WERI-Rb-1 (cell line): ENCODE data around the gene HIVEP3.

Experiments
- DNase-seq: peaks from one replicate; pipeline ENCODE4 v3.0.0-alpha.2; 2020
- H3K27ac ChIP-seq: fragments of 250-450 bp; sonication (Bioruptor Pico); 2 replicates; pipeline ENCODE4 v1.5.1; 2020; ENCODE audit warnings: mild to moderate bottlenecking, moderate library complexity
- H3K27me3 ChIP-seq: fragments of 250-450 bp; sonication (Bioruptor Pico); 2 replicates; pipeline ENCODE4 v1.5.1; 2021; ENCODE audit warnings: mild to moderate bottlenecking, low read depth, moderate library complexity; ENCODE audit not compliant: insufficient read depth, severe bottlenecking
- H3K36me3 ChIP-seq: fragments of 250-450 bp; sonication (Bioruptor Pico); 2 replicates; pipeline ENCODE4 v1.5.1; 2020; ENCODE audit warnings: mild to moderate bottlenecking, moderate library complexity
- H3K4me3 ChIP-seq: 2 replicates; pipeline ENCODE4 v1.5.1; 2011; ENCODE audit warnings: low read depth, mild to moderate bottlenecking, control low read depth, low read length
- H3K9me3 ChIP-seq: fragments of 250-450 bp; sonication (Bioruptor Pico); 2 replicates; pipeline ENCODE4 v1.5.1; 2021; ENCODE audit warnings: mild to moderate bottlenecking, moderate library complexity; ENCODE audit not compliant: severe bottlenecking
- TF ChIP-seq, protein P1 (sequence below): IDR thresholded peaks from 2 replicates; pipeline ENCODE4 v1.5.1; 2011; ENCODE audit warnings: low read depth, mild to moderate bottlenecking, control low read depth, inconsistent platforms, low read length

The HIVEP3 gene

GRCh38 chr1:41519667-41520066 lies 399.1 kb downstream of the HIVEP3 start:
- Histone ChIP-seq H3K9me3 (no peaks in the 10 kb centered on the region), H3K27me3 (no peaks in the 10 kb centered on the region), H3K27ac (no peak overlapping the region), H3K4me3 (no peak overlapping the region), H3K36me3 (no peaks in the 10 kb centered on the region)
- TF ChIP-seq, protein P1, sequence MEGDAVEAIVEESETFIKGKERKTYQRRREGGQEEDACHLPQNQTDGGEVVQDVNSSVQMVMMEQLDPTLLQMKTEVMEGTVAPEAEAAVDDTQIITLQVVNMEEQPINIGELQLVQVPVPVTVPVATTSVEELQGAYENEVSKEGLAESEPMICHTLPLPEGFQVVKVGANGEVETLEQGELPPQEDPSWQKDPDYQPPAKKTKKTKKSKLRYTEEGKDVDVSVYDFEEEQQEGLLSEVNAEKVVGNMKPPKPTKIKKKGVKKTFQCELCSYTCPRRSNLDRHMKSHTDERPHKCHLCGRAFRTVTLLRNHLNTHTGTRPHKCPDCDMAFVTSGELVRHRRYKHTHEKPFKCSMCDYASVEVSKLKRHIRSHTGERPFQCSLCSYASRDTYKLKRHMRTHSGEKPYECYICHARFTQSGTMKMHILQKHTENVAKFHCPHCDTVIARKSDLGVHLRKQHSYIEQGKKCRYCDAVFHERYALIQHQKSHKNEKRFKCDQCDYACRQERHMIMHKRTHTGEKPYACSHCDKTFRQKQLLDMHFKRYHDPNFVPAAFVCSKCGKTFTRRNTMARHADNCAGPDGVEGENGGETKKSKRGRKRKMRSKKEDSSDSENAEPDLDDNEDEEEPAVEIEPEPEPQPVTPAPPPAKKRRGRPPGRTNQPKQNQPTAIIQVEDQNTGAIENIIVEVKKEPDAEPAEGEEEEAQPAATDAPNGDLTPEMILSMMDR = no peak
- DNase-seq = no peak

GRCh38 chr1:41518471-41518870 lies 400.3 kb downstream of the HIVEP3 start:
- Histone ChIP-seq H3K4me3 (no peak overlapping the region), H3K36me3 (no peaks in the 10 kb centered on the region), H3K27ac (no peak overlapping the region), H3K27me3 (no peaks in the 10 kb centered on the region), H3K9me3 (no peaks in the 10 kb centered on the region)
- TF ChIP-seq, protein P1 = no peak
- no peak for DNase-seq

GRCh38 chr1:41517062-41517438 lies 401.7 kb downstream of the HIVEP3 start:
- Histone ChIP-seq H3K27ac (no peak overlapping the region), H3K27me3 (no peaks in the 10 kb centered on the region), H3K36me3 (peaks cover 8% of the 10 kb centered on the region), H3K9me3 (no peaks in the 10 kb centered on the region), H3K4me3 (no peak overlapping the region)
- TF ChIP-seq, protein P1 = no peak
- DNase-seq = no peak

GRCh38 chr1:41516168-41517061 lies 402.3 kb downstream of the HIVEP3 start:
- H3K4me3 ChIP-seq = no peak overlapping the region
- TF ChIP-seq, protein P1 = peak; percentile 91
- DNase-seq = peak; percentile 87
- H3K9me3 ChIP-seq = no peaks in the 10 kb centered on the region
- no peaks in the 10 kb centered on the region for H3K27me3 ChIP-seq
- peak overlapping the region; percentile 20; the same call in 1 of the 2 replicates for H3K27ac ChIP-seq
- H3K36me3 ChIP-seq = peaks cover 11% of the 10 kb centered on the region

DNA sequence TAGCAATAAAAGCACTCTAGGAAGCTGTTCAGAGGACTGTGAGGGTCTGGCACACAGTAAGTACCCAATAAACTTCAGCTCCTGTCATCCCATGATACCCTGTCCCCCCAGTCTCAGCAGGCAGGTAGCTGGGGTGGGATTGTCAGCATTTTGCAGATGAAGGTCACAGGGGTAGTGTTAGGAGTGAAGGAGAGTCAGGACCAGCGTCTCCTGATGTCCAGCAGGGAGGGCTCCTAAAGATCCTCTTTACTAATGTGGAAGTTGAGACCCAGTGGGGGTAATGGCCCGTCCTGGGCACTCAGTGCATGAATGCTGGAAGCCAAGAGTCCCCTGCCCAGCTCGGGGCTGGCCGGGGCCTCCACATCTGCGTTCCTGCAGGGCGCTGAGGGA lies 402.9 kb downstream of the HIVEP3 start:
- TF ChIP-seq, protein P1 = no peak
- Histone ChIP-seq H3K4me3 (no peak overlapping the region), H3K36me3 (peaks cover 11% of the 10 kb centered on the region), H3K27ac (no peak overlapping the region), H3K9me3 (no peaks in the 10 kb centered on the region), H3K27me3 (no peaks in the 10 kb centered on the region)
- no peak for DNase-seq

GRCh38 chr1:41515131-41515678 lies 403.5 kb downstream of the HIVEP3 start:
- no peak overlapping the region for H3K4me3 ChIP-seq
- TF ChIP-seq, protein P1 = no peak
- H3K27ac ChIP-seq = no peak overlapping the region
- no peaks in the 10 kb centered on the region for H3K9me3 ChIP-seq
- H3K36me3 ChIP-seq = peaks cover 11% of the 10 kb centered on the region
- H3K27me3 ChIP-seq = no peaks in the 10 kb centered on the region
- no peak for DNase-seq
